T-helper 1 cell treated with Interleukin-12 subunit alpha and Interleukin-12 subunit beta and Interleukin-4 antibody, amounts not matched to agents 30 μg/mL and 1 μg/mL, for 36 hours (primary cell): ENCODE measurements around the gene EIF5A2.

Experiments used
- H3K27ac Mint-ChIP-seq: one replicate; pipeline ENCODE4 v1.8.0; 2021; ENCODE audit warnings: mild to moderate bottlenecking, mixed read lengths
- H3K27me3 Mint-ChIP-seq: one replicate; pipeline ENCODE4 v1.8.0; 2021; ENCODE audit warnings: low read depth, mixed read lengths
- H3K36me3 Mint-ChIP-seq: one replicate; pipeline ENCODE4 v1.8.0; 2021; ENCODE audit warnings: low read depth, mixed read lengths
- H3K4me1 Mint-ChIP-seq: one replicate; pipeline ENCODE4 v1.8.0; 2021; ENCODE audit warnings: low read depth, mixed read lengths
- H3K4me3 Mint-ChIP-seq: one replicate; pipeline ENCODE4 v1.8.0; 2021; ENCODE audit warnings: mild to moderate bottlenecking, moderate library complexity, mixed read lengths
- H3K9me3 Mint-ChIP-seq: one replicate; pipeline ENCODE4 v1.8.0; 2021; ENCODE audit warnings: mixed read lengths

EIF5A2 gene

DNA sequence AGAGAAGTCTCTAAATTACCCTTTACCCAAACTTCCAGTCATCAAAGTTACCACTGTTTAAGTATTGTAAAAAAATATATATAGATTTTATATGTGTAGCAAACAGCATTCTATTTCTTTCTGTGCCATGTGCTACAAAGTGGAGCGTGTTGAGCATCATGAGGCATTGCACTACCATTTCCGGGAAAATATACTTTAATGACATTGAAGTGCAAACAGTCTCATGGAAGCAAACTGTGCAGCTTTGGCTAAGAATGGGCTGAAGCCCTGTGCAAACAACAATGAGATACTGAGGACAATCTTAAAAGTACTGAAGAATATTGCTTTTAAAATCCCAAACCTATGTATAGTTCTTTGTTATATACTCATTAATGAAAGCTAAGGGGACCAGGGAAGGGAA is 31.9 kb downstream of the EIF5A2 start:
- H3K27me3 Mint-ChIP-seq, result peaks cover 9% of the 10 kb centered on the region
- H3K4me1 Mint-ChIP-seq, result no peaks in the 10 kb centered on the region
- no peaks in the 10 kb centered on the region for H3K9me3 Mint-ChIP-seq
- H3K36me3 Mint-ChIP-seq, result no peaks in the 10 kb centered on the region
- H3K4me3 Mint-ChIP-seq, result no peak overlapping the region
- H3K27ac Mint-ChIP-seq, result no peak overlapping the region

DNA sequence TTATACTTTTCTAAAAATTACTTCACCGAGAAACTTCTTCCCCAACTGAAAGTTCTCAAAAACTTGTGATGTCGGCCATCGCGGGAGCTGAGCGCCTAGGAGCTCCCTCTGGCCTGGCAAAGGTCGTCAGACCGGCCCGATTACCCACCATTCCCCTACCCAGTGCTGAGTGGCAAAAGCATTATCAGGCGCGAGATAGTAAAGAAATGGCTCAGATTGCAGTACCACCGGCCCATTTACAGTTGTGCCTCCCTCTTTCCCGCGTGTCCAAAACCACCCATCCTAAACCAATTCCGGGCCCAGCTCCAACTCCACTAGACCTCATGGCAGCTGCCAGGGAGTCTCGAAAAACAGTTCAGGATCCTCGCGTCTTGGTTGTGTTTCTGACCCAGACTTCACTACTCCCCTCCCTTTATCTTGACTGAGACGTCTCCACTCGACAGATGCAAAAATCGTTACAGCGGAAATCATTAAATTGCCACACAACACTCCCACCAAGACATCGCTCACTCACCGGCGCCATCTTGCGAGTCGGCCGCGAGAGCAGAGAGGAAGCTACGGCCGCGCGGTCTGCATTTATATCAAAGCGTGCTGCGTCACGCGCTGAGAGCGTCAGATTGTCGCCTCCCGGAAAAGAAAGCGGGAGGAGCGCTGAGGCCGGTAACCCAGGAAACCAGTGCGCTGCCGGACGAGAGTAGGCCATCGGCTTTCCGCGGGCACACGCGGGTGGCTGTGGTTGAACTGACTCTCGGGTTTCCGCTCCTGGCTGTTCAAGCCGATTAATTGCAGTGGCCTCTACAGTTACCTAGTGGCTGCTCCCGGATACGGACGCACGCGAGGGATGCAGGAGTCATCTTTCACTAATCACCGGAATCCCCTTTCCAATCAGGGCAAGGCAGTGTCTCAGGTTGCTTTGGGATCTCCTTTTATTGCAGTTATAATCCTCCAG is 38.5 kb downstream of the EIF5A2 start, which contains the start of gene RPL22L1:
TSS of gene RPL22L1 (minus strand) at position 551 of the 949 bp plus-strand sequence. CDS start at position 523, 28 bp downstream.
- peak within 1 kb of the TSS; percentile 91 for H3K4me3 Mint-ChIP-seq
- H3K27me3 Mint-ChIP-seq, result peaks cover 9% of the 10 kb centered on the region
- H3K4me1 Mint-ChIP-seq, result peaks cover 15% of the 10 kb centered on the region
- peak within 1 kb of the TSS; percentile 94 for H3K27ac Mint-ChIP-seq
- H3K36me3 Mint-ChIP-seq, result peaks cover 20% of the 10 kb centered on the region
- H3K9me3 Mint-ChIP-seq, result no peaks in the 10 kb centered on the region

DNA sequence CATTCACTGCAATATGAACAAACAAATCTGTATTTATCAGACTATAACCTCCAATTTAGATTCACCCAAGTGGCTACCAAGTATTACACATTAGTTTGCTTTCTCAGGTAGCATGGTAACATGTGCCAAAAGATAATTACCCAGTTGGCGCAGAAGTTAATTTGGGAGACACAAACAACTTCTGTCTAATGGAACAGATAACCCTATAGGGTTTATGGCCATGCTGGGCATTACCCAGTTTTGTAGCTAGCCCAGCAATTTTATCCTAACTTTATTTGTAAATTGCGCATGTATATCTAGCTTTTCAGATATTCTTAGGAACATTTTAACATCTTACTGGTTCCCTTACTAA is 39.2 kb downstream of the EIF5A2 start:
- Mint-ChIP-seq H3K27me3 (peaks cover 6% of the 10 kb centered on the region), H3K4me1 (peaks cover 15% of the 10 kb centered on the region), H3K4me3 (peak overlapping the region; percentile 91), H3K9me3 (no peaks in the 10 kb centered on the region), H3K27ac (peak overlapping the region; percentile 94), H3K36me3 (peaks cover 24% of the 10 kb centered on the region)

DNA sequence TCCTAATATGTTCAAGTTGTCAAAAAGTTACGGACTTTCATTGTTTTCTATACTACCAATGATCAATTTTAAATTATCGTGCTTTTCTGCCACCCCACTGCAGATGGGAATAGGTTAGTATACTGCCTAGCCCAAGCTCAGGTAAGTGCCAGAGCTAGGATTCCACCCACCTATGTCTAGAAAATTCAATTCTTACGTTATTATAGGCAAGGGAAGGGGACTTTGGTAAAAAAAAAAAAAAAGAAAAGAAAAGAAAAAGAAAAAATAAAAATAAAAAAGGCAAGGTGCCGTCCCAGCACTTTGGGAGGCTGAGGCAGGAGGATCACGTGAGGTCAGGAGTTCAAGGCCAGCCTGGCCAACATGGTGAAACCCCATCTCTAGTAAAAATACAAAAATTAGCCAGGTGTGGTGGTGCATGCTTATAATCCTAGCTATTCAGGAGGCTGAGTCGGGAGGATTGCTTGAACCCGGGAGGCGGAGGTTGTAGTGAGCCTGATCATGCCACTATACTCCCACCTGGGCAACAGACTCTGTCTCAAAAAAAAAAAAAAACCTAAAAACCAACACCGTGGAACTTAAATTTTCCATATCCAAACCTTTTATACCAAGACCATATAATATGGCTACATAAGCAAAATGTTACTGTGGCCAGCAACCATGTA is 39.7 kb downstream of the EIF5A2 start:
- Mint-ChIP-seq H3K27ac (peak overlapping the region; percentile 94), H3K9me3 (no peaks in the 10 kb centered on the region), H3K36me3 (peaks cover 24% of the 10 kb centered on the region), H3K4me1 (peaks cover 15% of the 10 kb centered on the region), H3K4me3 (peak overlapping the region; percentile 91), H3K27me3 (peaks cover under 1% of the 10 kb centered on the region)

DNA sequence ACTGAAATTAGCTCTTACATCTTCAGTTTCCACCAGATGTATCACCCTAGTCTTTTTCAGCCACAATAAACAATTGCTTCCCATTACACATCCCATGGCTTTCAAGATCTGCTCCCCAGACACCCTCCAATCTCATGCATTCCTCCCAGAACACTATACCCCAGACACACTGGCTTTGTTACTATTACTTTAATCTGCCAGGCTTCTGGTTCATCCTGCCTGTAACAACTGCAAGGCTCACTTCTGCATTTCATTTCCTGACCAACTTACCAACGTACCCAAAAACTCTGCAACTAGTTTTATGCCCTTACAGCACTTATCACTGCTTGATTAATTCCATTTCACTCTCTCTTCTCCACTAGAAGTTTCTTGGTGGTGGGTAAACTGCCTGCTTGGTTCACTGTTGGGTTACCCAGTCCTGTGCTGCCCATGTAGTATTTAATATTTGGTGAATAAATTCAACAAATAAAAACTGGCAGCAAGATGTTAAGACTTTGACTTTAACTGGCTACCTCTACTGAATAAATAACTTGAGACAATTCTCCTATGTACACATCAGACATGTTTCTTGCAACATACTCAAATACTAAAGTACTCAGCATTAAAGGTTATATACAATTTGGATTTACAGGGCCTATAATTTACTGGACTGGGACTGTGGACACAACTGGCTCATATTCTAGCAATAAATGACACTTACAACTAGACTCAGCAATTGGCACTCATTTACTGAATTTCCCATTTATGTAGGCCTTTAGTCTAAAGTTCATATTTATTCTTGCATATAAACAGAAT is 41.1 kb downstream of the EIF5A2 start:
- peaks cover 27% of the 10 kb centered on the region for H3K36me3 Mint-ChIP-seq
- no peaks in the 10 kb centered on the region for H3K9me3 Mint-ChIP-seq
- peaks cover 15% of the 10 kb centered on the region for H3K4me1 Mint-ChIP-seq
- no peak overlapping the region for H3K27ac Mint-ChIP-seq
- H3K4me3 Mint-ChIP-seq, result peak overlapping the region; percentile 60
- no peaks in the 10 kb centered on the region for H3K27me3 Mint-ChIP-seq

DNA sequence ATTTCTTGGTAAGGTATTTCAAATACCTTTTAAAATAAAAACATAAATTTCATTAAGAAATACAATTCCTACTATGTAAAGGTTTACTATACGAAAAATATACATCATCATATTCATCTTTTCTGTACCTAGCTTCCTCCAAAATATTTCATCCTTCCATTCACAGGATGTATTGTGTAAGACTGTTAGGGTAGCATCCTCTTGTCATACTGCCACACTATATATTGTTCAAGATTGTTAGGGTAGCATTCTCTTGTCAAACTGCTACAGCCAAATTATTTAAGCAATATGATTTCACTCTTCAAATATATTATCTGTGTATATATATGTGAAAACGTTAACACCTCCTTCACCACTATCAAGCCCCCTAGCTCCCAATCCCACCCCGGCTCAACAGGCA is 41.9 kb downstream of the EIF5A2 start:
- peaks cover 15% of the 10 kb centered on the region for H3K4me1 Mint-ChIP-seq
- H3K27me3 Mint-ChIP-seq, result no peaks in the 10 kb centered on the region
- H3K4me3 Mint-ChIP-seq, result no peak overlapping the region
- H3K9me3 Mint-ChIP-seq, result no peaks in the 10 kb centered on the region
- H3K36me3 Mint-ChIP-seq, result peaks cover 27% of the 10 kb centered on the region
- H3K27ac Mint-ChIP-seq, result no peak overlapping the region

DNA sequence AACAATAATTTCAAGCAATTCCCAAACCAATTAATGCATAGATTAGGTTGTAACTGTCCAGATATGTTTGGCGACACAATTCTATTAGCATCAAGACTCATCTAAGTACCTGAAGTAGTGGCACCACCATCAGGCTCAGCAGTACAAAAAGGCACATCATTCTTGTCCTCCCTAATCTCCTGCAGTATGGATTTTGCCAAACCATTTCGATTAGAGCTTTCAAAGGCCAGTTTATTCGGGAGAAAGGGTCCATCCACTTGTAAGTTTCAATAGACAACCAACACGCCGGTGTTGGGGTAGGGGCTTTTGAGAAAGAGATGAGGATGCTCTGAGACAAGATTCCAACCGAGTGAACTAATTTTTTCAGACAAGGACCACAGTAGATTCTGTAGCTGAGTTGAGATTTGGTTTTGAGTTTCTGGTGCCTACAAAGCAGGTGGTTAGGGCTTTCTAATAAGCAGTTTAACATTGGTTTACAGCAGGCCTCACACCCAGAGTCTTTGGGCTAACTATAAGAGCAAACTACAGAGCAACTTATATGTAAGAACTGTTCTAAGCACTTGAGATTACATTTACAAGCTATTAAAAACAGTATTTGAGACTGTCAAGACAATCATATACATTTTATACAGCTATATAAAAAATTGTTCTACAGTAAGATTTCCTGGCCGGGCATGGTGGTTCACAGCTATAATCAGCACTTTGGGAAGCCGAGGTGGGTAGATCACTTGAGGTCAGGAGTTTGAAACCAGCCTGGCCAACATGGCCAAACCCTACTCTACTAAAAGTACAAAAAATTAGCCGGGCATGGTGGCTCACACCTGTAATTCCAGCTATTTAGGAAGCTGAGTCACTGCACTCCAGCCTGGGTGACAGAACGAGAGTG is 43.0 kb downstream of the EIF5A2 start:
- Mint-ChIP-seq H3K4me3 (no peak overlapping the region), H3K27ac (no peak overlapping the region), H3K36me3 (peaks cover 27% of the 10 kb centered on the region), H3K9me3 (no peaks in the 10 kb centered on the region), H3K27me3 (no peaks in the 10 kb centered on the region), H3K4me1 (peaks cover 15% of the 10 kb centered on the region)

DNA sequence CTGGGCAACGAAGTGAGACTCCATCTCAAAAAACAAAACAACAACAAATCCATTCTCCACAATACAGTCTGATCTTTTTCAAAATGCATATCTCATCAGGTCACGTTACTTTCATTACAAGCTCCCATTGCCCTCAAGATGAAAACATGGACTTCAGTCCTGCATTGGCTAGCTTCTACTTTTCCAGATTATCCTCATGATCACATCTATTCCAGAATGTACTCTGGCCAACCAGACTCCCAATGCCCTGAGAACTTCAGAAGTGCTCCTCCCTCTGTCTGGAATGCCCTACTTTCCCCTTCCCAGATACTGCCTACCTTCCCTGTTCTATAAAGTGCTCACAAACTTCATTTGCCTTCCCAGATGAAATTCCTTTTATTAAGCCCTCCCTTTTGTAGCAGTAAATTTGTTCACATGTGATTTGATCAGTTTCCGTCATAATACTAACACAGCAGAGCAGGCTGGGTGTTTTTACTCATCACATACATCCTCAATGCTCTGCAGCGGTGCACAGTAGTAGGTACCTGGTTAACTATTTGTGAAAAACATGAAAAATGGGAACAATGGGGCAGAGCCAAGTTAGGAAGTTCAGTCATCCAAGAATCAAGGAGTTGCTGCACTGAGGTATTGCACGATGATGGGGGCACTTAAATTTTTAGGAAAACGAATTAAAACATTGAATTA is 43.8 kb downstream of the EIF5A2 start:
- Mint-ChIP-seq H3K4me3 (no peak overlapping the region), H3K9me3 (no peaks in the 10 kb centered on the region), H3K27ac (no peak overlapping the region), H3K4me1 (peaks cover 12% of the 10 kb centered on the region), H3K36me3 (peaks cover 24% of the 10 kb centered on the region), H3K27me3 (no peaks in the 10 kb centered on the region)

DNA sequence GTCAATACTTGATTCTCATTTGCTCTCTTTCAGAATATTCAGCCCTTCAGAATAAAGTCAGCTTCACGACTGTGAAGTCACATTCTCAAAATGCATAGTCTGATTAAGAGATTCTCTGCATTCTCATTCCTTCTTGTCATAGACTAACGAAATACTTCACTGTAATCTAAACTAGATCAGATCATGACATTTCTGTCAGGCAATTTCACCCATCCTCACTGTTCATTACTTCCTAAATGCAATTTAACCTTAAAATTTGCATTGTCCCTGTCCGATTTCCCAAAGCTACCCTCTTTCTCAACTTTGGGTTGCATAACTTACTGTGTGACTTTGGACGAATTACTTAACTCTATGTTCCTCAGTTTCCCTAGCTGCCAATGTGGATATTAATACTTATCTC is 44.6 kb downstream of the EIF5A2 start:
- Mint-ChIP-seq H3K9me3 (no peaks in the 10 kb centered on the region), H3K4me1 (peaks cover 12% of the 10 kb centered on the region), H3K27me3 (no peaks in the 10 kb centered on the region), H3K4me3 (no peak overlapping the region), H3K27ac (no peak overlapping the region), H3K36me3 (peaks cover 19% of the 10 kb centered on the region)

DNA sequence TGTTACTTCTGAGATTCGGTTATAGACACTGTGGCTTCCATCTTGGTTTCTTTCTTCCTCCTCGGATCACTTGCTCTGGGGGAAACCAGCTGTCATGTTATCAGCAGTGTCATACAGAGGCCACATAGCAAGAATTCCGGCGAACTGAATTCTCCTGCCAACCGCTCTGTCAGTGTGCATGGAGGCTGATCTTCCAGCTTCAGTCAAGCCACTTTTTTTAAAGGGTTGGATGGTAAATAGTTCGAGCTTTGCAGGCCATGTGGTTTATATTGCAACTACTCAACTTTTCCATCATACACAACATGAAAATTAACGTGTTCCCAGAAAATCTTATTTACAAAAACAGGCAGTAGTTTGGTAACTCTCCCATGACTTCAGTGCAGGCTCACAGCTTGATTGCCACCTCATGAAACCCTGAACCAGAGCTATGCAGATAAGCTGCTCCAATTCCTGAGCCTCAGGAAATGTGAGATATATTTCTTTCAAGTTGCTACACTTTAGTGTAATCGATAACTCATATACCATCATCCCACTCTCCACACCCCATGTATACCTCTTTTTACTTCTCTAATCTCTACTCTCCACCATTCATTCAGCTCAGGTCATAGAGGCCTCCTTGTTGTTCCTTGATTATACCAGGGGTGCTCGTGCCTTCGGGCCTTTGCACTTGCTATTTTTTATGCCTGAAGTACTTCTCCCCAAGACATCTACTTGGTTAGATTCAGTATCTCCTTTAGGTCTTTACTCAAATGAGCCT is 45.6 kb downstream of the EIF5A2 start:
- Mint-ChIP-seq H3K27me3 (no peaks in the 10 kb centered on the region), H3K9me3 (no peaks in the 10 kb centered on the region), H3K4me3 (no peak overlapping the region), H3K27ac (no peak overlapping the region), H3K36me3 (peaks cover 19% of the 10 kb centered on the region), H3K4me1 (peaks cover 10% of the 10 kb centered on the region)

DNA sequence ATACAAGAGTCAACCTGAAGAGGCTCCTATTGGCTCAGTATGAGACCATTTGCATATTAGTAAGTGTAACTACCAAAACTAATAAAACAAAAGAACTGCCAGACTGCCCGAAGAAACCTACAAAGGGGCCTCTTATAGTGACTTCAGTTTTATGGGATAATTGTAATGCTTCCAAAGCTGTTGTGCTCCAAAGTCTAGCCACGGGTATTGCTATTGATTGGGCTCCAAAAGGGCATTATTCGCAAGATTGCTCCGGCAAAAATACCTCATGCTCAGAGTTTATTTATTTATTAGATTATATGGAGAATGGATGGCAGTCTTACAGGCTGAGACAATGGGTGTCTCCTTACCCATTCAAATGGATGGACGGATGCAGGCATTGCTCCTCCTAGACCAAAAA is 49.8 kb downstream of the EIF5A2 start:
- Mint-ChIP-seq H3K27ac (no peak overlapping the region), H3K36me3 (peaks cover 3% of the 10 kb centered on the region), H3K4me1 (no peaks in the 10 kb centered on the region), H3K4me3 (no peak overlapping the region), H3K9me3 (no peaks in the 10 kb centered on the region), H3K27me3 (peaks cover 5% of the 10 kb centered on the region)

DNA sequence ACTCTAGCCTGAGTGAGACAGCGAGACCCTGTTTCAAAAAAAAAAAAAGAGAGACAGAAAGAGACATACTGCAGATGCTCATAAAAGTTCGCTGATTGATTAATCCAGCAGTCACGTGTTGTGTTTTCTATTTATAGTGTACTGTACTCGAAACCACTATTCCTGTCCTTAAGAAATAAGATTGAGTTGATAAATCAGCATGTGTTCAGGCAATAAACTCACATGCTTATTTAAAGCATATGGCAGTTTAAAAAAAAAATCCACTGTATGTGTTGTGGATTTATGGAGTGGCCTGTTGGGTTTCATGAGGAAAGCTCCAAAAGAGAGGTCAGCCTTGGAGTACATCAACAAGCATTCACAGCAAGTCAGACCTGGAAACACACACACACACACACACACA is 56.1 kb downstream of the EIF5A2 start:
- Mint-ChIP-seq H3K9me3 (no peaks in the 10 kb centered on the region), H3K4me1 (no peaks in the 10 kb centered on the region), H3K27me3 (peaks cover 12% of the 10 kb centered on the region), H3K36me3 (no peaks in the 10 kb centered on the region), H3K4me3 (no peak overlapping the region), H3K27ac (no peak overlapping the region)
